Epithelial cell of proximal tubule (primary cell): Measurements from ENCODE around the gene RTL1. TPM values are rescaled to one million over a fixed set of nuclear protein-coding genes. Genes with fewer than 3 reads are reported as not detected.

Experiments
- DNase-seq: peaks from one replicate; pipeline ENCODE4 v3.0.0-alpha.2; 2011; ENCODE audit warnings: low read depth
- H3K4me3 ChIP-seq: 2 replicates; pipeline ENCODE4 v1.5.1; 2011; ENCODE audit warnings: low read depth, mild to moderate bottlenecking, low read length
- CTCF ChIP-seq: conservative IDR thresholded peaks from 2 replicates; pipeline ENCODE4 v1.5.1; 2012; ENCODE audit warnings: low read depth, mild to moderate bottlenecking, low read length
- total RNA-seq: library from RNA; depleted of rRNA; stranded (reverse); fragments of >200 nt; gene quantifications from 2 replicates; pipeline ENCODE4 v1.2.3, GENCODE V29; 2015

RTL1 gene
- total RNA-seq, 1 donor from 2014 or later = 0.06 TPM

GRCh38 chr14:100864960-100865681 lies 38.4 kb downstream of the RTL1 start:
- DNase-seq = no peak
- H3K4me3 ChIP-seq = no peak overlapping the region
- no peak for TF ChIP-seq CTCF

GRCh38 chr14:100864206-100864605 lies 39.3 kb downstream of the RTL1 start:
- H3K4me3 ChIP-seq = no peak overlapping the region
- TF ChIP-seq CTCF = no peak
- DNase-seq = no peak

GRCh38 chr14:100862793-100863192 lies 40.7 kb downstream of the RTL1 start:
- no peak for DNase-seq
- H3K4me3 ChIP-seq = no peak overlapping the region
- no peak for TF ChIP-seq CTCF

- no peak for DNase-seq
- TF ChIP-seq CTCF = no peak
These were observed 41.2 kb downstream of the RTL1 start for GRCh38 chr14:100862277-100862676.

GRCh38 chr14:100861937-100862247 lies 41.6 kb downstream of the RTL1 start:
- H3K4me3 ChIP-seq = no peak overlapping the region
- no peak for TF ChIP-seq CTCF
- DNase-seq = no peak

More at GRCh38 chr14:100862277-100862676, 41.2 kb downstream of the RTL1 start:
- no peak overlapping the region for H3K4me3 ChIP-seq

- DNase-seq = no peak
- TF ChIP-seq CTCF = no peak
- no peak overlapping the region for H3K4me3 ChIP-seq
These were observed 42.2 kb downstream of the RTL1 start for GRCh38 chr14:100861188-100861936.

GRCh38 chr14:100860556-100861187 lies 42.9 kb downstream of the RTL1 start:
- no peak for DNase-seq
- TF ChIP-seq CTCF = no peak
- H3K4me3 ChIP-seq = no peak overlapping the region
